Measurements from ENCODE around the gene RGL1. TPM values are rescaled to one million over a fixed set of nuclear protein-coding genes. Genes with fewer than 3 reads are reported as not detected.
A peak's percentile ranks its signal among the peaks of the same experiment; 100 is the strongest.

Gene RGL1
- total and polyA plus RNA-seq, 2 donors (not counting 3 experiments of a cell fraction or from before 2014, with no cell fraction given) = 19.8 to 35.3 TPM

DNA sequence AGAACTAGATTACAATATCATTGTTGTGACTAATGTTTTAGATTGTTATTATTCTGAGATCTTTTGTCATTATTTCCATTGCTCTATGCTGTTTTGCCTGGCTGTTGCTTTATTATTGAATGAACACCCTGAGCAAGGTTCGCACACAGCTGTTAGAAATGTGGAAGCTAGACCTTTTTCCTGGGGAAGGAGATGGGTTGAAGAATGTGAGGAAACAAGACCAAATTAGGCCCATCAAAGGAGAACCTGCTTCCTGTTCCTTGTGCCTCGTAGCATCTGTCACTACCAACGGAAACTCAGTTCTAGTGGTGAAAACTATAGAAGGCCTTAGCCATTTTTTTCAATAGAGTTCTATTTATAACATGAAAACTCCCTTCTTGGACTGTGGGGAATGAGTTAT lies 68.7 kb downstream of the RGL1 start:
- dilution Hi-C loops (cut with MboI; ENCODE audit: extremely low pct_ligation_motif_present, low sequenced_read_pairs) (no loop called here), intact Hi-C loops (cut with micrococcal nuclease) (loop anchor here (1.0 to 2.0 kb wide), 9 partner anchors 8 to 279 kb away; partner anchors contain the start of gene RGL1)
- Histone ChIP-seq H3K9ac (replicated peaks; ENCODE audit: extremely low read depth, insufficient read depth, low read length) (peak overlapping the region; percentile 38), H3K4me3 (replicated peaks in 1 of 3; ENCODE audit: insufficient read depth in 1 of 3, low read depth in 1 of 3, low read length in 3 of 3) (no peak overlapping the region), H3K27ac (ENCODE audit: insufficient read depth, low read depth, low read length) (peak overlapping the region; percentile 99), H3K4me2 (ENCODE audit: insufficient read depth, low read length) (peak overlapping the region; percentile 89), H3K9me3 (replicated peaks; ENCODE audit: control insufficient read depth, insufficient read depth, low read length) (no peaks in the 10 kb centered on the region), H3K36me3 (ENCODE audit: control insufficient read depth in 2 of 2, extremely low read depth in 1 of 2, insufficient read depth in 2 of 2, low read length in 2 of 2) (no peaks in the 10 kb centered on the region), H2AFZ (ENCODE audit: low read depth, low read length) (no peak overlapping the region), H3K4me1 (ENCODE audit: control insufficient read depth, extremely low read depth, insufficient read depth, low read length) (peaks cover 81% of the 10 kb centered on the region), H3K27me3 (ENCODE audit: control insufficient read depth in 2 of 2, insufficient read depth in 2 of 2, low read length in 2 of 2) (no peaks in the 10 kb centered on the region), H4K20me1 (replicated peaks; ENCODE audit: control insufficient read depth, extremely low read depth, insufficient read depth, low read length) (no peaks in the 10 kb centered on the region), H3K79me2 (ENCODE audit: control insufficient read depth, insufficient read depth, low read length) (peaks cover 2% of the 10 kb centered on the region), H3K9me1 (replicated peaks; ENCODE audit: control insufficient read depth, extremely low read depth, insufficient read depth, low read length) (no peaks in the 10 kb centered on the region)
- ChIA-PET CTCF (interaction anchor here (1.0 to 1.3 kb wide), 3 partner anchors 41 to 189 kb away, joined by 3 read pairs; partner anchors contain the start of gene RGL1), POLR2A (no interaction called here)
- BruUV-seq (replicated peaks) = no TSS peak
- peak; percentile 83 for FAIRE-seq
- peak; percentile 54 for TF ChIP-seq POLR2AphosphoS5 (IDR thresholded peaks at IDR 0.05; ENCODE audit: insufficient read depth, low read depth, low read length)
- no peak for TF ChIP-seq MYC (IDR thresholded peaks at IDR 0.05; ENCODE audit: low read depth, low read length)
- TF ChIP-seq GATA2 (IDR thresholded peaks at IDR 0.05; ENCODE audit: insufficient read depth, insufficient read length, low read depth, low read length) = peak; percentile 67
- peak; percentile 54 for TF ChIP-seq FOS (IDR thresholded peaks at IDR 0.05; ENCODE audit: borderline replicate concordance, insufficient read depth, low read length)
- TF ChIP-seq JUN (IDR thresholded peaks at IDR 0.05; ENCODE audit: borderline replicate concordance, insufficient read depth, insufficient read length, low read depth) = peak; percentile 94
- DNase-seq (ENCODE audit: low read depth, low spot score) = peak; percentile 97

DNA sequence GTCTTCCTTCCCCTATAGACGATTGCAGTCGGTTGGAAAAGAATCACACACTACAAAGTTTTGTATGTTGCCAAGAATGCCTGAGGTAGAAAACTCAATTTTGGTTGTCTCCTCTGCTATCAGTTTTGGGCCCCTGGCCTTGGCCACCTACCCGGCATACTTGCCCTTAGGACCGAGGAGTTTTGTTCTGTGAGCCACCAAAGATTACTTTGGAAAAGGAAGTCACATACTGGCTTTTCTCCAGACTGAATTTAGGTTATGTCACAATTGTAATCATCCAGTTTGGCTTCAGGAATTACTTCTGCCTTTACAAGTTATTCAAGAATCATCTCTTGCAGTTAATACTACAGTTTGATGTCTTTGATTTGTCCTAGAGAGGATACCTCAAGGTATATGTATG lies 71.4 kb downstream of the RGL1 start:
- no peak for DNase-seq (ENCODE audit: low read depth, low spot score)
- H3K9ac ChIP-seq (replicated peaks; ENCODE audit: extremely low read depth, insufficient read depth, low read length) = peak overlapping the region; percentile 2
- H3K27ac ChIP-seq (ENCODE audit: insufficient read depth, low read depth, low read length) = peak overlapping the region; percentile 58
- dilution Hi-C loops (cut with MboI; ENCODE audit: extremely low pct_ligation_motif_present, low sequenced_read_pairs) (no loop called here), intact Hi-C loops (cut with micrococcal nuclease) (no loop called here)
- no peak overlapping the region for H3K4me3 ChIP-seq (replicated peaks in 1 of 3; ENCODE audit: insufficient read depth in 1 of 3, low read depth in 1 of 3, low read length in 3 of 3)
- no peak overlapping the region for H2AFZ ChIP-seq (ENCODE audit: low read depth, low read length)
- no TSS peak for BruUV-seq (replicated peaks)
- no peaks in the 10 kb centered on the region for H3K9me1 ChIP-seq (replicated peaks; ENCODE audit: control insufficient read depth, extremely low read depth, insufficient read depth, low read length)
- POLR2A ChIA-PET = interaction anchor here (0.7 kb wide), 2 partner anchors 54 to 191 kb away, joined by 3 to 7 read pairs; no protein-coding TSS in a partner anchor
- H3K9me3 ChIP-seq (replicated peaks; ENCODE audit: control insufficient read depth, insufficient read depth, low read length) = no peaks in the 10 kb centered on the region
- H3K79me2 ChIP-seq (ENCODE audit: control insufficient read depth, insufficient read depth, low read length) = no peaks in the 10 kb centered on the region
- CTCF ChIA-PET = interaction anchor here (0.8 to 0.9 kb wide), 2 partner anchors 39 to 70 kb away, joined by 3 read pairs; no protein-coding TSS in a partner anchor
- no peaks in the 10 kb centered on the region for H4K20me1 ChIP-seq (replicated peaks; ENCODE audit: control insufficient read depth, extremely low read depth, insufficient read depth, low read length)
- H3K4me1 ChIP-seq (ENCODE audit: control insufficient read depth, extremely low read depth, insufficient read depth, low read length) = peaks cover 75% of the 10 kb centered on the region
- TF ChIP-seq MYC (IDR thresholded peaks at IDR 0.05; ENCODE audit: low read depth, low read length) (no peak), GATA2 (IDR thresholded peaks at IDR 0.05; ENCODE audit: insufficient read depth, insufficient read length, low read depth, low read length) (no peak), CTCF (IDR thresholded peaks at IDR 0.05; ENCODE audit: extremely low read depth in 1 of 2, insufficient read depth in 1 of 2, low read depth in 1 of 2, low read length in 2 of 2) (no peak), FOS (IDR thresholded peaks at IDR 0.05; ENCODE audit: borderline replicate concordance, insufficient read depth, low read length) (no peak), JUN (IDR thresholded peaks at IDR 0.05; ENCODE audit: borderline replicate concordance, insufficient read depth, insufficient read length, low read depth) (no peak)
- no peaks in the 10 kb centered on the region for H3K36me3 ChIP-seq (ENCODE audit: control insufficient read depth in 2 of 2, extremely low read depth in 1 of 2, insufficient read depth in 2 of 2, low read length in 2 of 2)
- FAIRE-seq = no peak
- H3K4me2 ChIP-seq (ENCODE audit: insufficient read depth, low read length) = no peak overlapping the region
- no peaks in the 10 kb centered on the region for H3K27me3 ChIP-seq (ENCODE audit: control insufficient read depth in 2 of 2, insufficient read depth in 2 of 2, low read length in 2 of 2)

All from endothelial cell of umbilical vein (primary cell).